DOHH2 (cell line): ENCODE results near the gene CNR1.
A peak's percentile ranks its signal among the peaks of the same experiment; 100 is the strongest.

Experiments
- H3F3A ChIP-seq: fragments of 200-600 bp; sonication (generic), shearing (Covaris generic); 2 replicates; pipeline ENCODE4 v1.6.0; 2016; ENCODE audit warnings: antibody characterized with exemption, mild to moderate bottlenecking; ENCODE audit not compliant: control insufficient read depth, insufficient read depth
- H3K27ac ChIP-seq: fragments of 200-600 bp; sonication (generic); 2 replicates; pipeline ENCODE4 v1.5.1; 2014; ENCODE audit warnings: low read depth, mild to moderate bottlenecking, low read length, moderate library complexity
- H3K27me3 ChIP-seq: fragments of 200-600 bp; sonication (generic); 2 replicates; pipeline ENCODE4 v1.6.1; 2014; ENCODE audit warnings: mild to moderate bottlenecking, low read length, mixed read lengths; ENCODE audit not compliant: control insufficient read depth
- H3K36me3 ChIP-seq: fragments of 200-600 bp; sonication (generic); 2 replicates; pipeline ENCODE4 v1.6.1; 2014; ENCODE audit warnings: mild to moderate bottlenecking, low read length, moderate library complexity, mixed read lengths; ENCODE audit not compliant: control insufficient read depth
- H3K4me1 ChIP-seq: fragments of 200-600 bp; sonication (generic); 2 replicates; pipeline ENCODE4 v1.6.1; 2014; ENCODE audit warnings: mild to moderate bottlenecking, low read length, mixed read lengths; ENCODE audit not compliant: control insufficient read depth
- H3K4me2 ChIP-seq: fragments of 200-600 bp; sonication (generic); 2 replicates; pipeline ENCODE4 v1.6.0; 2014; ENCODE audit warnings: mild to moderate bottlenecking, low read length, moderate library complexity
- H3K4me3 ChIP-seq: fragments of 200-600 bp; sonication (generic); 2 replicates; pipeline ENCODE4 v1.5.1; 2014; ENCODE audit warnings: mild to moderate bottlenecking, low read length, mixed read lengths
- H3K79me2 ChIP-seq: fragments of 200-600 bp; sonication (generic); 2 replicates; pipeline ENCODE4 v1.6.1; 2014; ENCODE audit warnings: mild to moderate bottlenecking, low read length, mixed read lengths; ENCODE audit not compliant: control insufficient read depth
- H3K9me2 ChIP-seq: fragments of 200-600 bp; sonication (generic); replicated peaks from 2 replicates; pipeline ENCODE4 v1.6.1; 2014; ENCODE audit warnings: mild to moderate bottlenecking, low read length, mixed read lengths; ENCODE audit not compliant: control insufficient read depth
- H3K9me3 ChIP-seq: fragments of 200-600 bp; sonication (generic); 2 replicates; pipeline ENCODE4 v1.6.1; 2014; ENCODE audit warnings: antibody characterized with exemption, low read length, mixed read lengths; ENCODE audit not compliant: control insufficient read depth, insufficient read depth
- H4K20me1 ChIP-seq: fragments of 200-600 bp; sonication (generic); 2 replicates; pipeline ENCODE4 v1.6.0; 2014; ENCODE audit warnings: low read depth, mild to moderate bottlenecking, antibody characterized with exemption, low read length, moderate library complexity; ENCODE audit not compliant: control insufficient read depth, insufficient read depth
- EZH2phosphoT487 ChIP-seq: fragments of 200-600 bp; sonication (generic); IDR thresholded peaks from 2 replicates; pipeline ENCODE4 v1.6.1; 2017; ENCODE audit warnings: borderline replicate concordance, mild to moderate bottlenecking, antibody characterized with exemption, low read length, moderate library complexity, mixed read lengths
- TF ChIP-seq, protein P1 (sequence below): fragments of 200-600 bp; sonication (generic); IDR thresholded peaks from one replicate; pipeline ENCODE4 v1.5.1; 2014; ENCODE audit warnings: antibody characterized with exemption, mild to moderate bottlenecking, low read depth, low read length; ENCODE audit not compliant: poor library complexity, severe bottlenecking

CNR1 gene

DNA sequence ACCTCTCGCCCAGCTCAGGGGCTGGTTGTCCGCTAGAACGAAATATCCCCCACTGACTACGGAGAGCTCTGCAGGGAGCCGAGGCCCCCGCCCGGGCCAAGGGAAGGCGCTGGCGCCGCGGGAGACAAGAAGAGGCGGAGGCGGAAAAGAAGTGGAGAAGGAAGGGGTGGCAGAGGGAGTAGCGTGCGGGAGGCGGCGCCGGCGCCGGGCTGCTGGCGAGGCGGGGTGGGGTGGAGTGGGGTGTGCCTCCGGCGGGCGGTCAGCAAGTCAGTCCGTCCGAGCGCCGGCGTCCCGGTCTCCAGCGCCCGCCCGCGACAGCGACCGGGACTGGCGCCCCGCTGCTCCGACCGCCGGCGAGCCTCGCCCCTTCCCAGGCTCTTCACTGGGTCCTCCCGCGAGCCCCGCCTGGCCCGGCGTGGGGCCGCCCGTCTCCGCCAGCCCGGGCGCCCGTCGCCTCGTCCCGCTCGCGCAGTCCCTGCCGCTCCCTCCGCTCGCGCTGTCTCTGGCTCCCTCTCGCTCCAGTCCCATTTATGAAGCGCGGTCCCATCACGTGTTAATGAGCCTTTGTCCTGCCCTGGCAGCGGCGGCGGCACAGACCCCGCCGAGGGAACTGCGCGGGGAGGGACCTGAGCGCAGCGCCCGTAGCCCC is at the start of gene CNR1:
Gene CNR1 (minus strand): TSS at position 504 of the 649 bp plus-strand sequence. CDS start 21,073 bp downstream, outside the sequence.
- peaks cover 18% of the 10 kb centered on the region for H3F3A ChIP-seq
- H3K36me3 ChIP-seq = peaks cover 66% of the 10 kb centered on the region
- H3K4me2 ChIP-seq = peak within 1 kb of the TSS; percentile 96
- peaks cover 82% of the 10 kb centered on the region for H3K79me2 ChIP-seq
- H3K9me3 ChIP-seq = no peaks in the 10 kb centered on the region
- H3K4me1 ChIP-seq = peaks cover 57% of the 10 kb centered on the region
- 0 out of 2 replicates have a peak, but pooled peaks cover 7% of the 10 kb centered on the region for H4K20me1 ChIP-seq
- H3K27ac ChIP-seq = peak within 1 kb of the TSS; percentile 79
- no peaks in the 10 kb centered on the region for H3K9me2 ChIP-seq
- H3K27me3 ChIP-seq = no peaks in the 10 kb centered on the region
- TF ChIP-seq EZH2phosphoT487 = no peak
- TF ChIP-seq, protein P1, sequence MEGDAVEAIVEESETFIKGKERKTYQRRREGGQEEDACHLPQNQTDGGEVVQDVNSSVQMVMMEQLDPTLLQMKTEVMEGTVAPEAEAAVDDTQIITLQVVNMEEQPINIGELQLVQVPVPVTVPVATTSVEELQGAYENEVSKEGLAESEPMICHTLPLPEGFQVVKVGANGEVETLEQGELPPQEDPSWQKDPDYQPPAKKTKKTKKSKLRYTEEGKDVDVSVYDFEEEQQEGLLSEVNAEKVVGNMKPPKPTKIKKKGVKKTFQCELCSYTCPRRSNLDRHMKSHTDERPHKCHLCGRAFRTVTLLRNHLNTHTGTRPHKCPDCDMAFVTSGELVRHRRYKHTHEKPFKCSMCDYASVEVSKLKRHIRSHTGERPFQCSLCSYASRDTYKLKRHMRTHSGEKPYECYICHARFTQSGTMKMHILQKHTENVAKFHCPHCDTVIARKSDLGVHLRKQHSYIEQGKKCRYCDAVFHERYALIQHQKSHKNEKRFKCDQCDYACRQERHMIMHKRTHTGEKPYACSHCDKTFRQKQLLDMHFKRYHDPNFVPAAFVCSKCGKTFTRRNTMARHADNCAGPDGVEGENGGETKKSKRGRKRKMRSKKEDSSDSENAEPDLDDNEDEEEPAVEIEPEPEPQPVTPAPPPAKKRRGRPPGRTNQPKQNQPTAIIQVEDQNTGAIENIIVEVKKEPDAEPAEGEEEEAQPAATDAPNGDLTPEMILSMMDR = peak; percentile 23
- peak within 1 kb of the TSS; percentile 80 for H3K4me3 ChIP-seq

DNA sequence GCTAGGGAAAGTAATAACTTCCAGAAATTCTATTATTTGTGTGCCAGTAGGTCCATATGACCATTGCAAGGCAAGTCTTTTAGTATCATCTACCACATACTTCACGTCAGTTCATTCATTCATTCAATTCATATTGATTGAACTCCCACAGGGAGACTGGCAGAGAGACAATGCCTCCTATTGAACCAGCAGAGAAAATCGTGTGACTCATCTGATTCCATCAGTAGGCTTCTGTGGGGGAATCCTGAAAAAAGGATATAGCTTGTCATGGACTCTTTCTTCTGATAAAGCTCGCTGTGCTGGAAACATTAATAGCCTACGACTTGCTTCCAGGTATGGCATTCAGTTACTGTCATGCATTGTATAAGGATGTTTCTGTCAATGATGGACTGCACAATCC is 45.3 kb upstream of the CNR1 start:
- Histone ChIP-seq H3F3A (no peaks in the 10 kb centered on the region), H3K4me3 (no peak overlapping the region), H3K27ac (no peak overlapping the region), H3K9me2 (no peaks in the 10 kb centered on the region), H3K9me3 (no peaks in the 10 kb centered on the region), H3K79me2 (no peaks in the 10 kb centered on the region), H3K27me3 (no peaks in the 10 kb centered on the region), H4K20me1 (no peaks in the 10 kb centered on the region), H3K36me3 (no peaks in the 10 kb centered on the region), H3K4me1 (no peaks in the 10 kb centered on the region), H3K4me2 (no peak overlapping the region)
- TF ChIP-seq EZH2phosphoT487 = no peak
- TF ChIP-seq, protein P1 = no peak

DNA sequence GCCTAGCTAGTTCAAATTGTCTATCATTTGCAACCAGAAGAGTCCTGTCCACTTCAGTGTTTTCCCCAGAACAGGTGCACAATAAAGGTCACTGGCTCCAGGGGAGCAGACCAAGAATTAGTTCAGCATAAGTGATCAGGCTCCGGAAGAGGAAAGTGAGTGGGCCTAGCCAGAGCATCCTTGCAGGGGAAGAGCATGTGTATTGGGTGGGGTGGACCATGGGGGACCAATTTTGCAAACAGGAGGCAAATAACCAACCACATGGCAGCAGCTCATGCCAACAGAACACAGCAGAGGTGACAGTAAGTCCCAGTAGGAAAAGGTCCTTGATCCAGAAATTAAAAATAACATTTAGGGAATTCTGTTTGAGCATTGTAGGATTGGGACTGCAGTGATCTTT is 43.2 kb upstream of the CNR1 start:
- Histone ChIP-seq H3K4me3 (no peak overlapping the region), H3K4me2 (no peak overlapping the region), H3K27ac (no peak overlapping the region), H3K4me1 (no peaks in the 10 kb centered on the region), H3K79me2 (no peaks in the 10 kb centered on the region), H4K20me1 (no peaks in the 10 kb centered on the region), H3K9me3 (peaks cover 4% of the 10 kb centered on the region; the same call in 1 of the 2 replicates), H3K9me2 (no peaks in the 10 kb centered on the region), H3F3A (no peaks in the 10 kb centered on the region), H3K27me3 (no peaks in the 10 kb centered on the region), H3K36me3 (no peaks in the 10 kb centered on the region)
- TF ChIP-seq, protein P1 = no peak
- TF ChIP-seq EZH2phosphoT487 = no peak
